ENCODE results near the gene SCFD2.

SCFD2 gene

DNA sequence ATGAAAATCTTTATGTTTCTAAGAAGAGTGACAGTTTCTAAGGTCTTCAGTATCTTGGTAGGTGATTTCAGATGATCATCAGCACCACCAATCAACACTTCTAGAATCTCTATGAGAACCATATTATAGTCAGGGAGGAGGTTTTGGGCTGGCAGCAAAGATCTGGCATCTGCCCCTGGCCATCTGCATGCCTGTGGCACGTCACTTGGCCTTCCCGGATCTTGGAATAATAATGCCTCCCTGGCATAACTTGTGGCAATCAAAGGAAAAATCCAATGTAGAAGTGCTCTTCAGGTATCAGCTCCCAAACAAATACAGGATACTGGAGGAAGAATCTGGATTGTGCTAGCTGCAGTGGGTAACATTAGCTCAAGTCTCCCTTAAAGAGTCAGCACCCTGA, 446.4 kb downstream of the SCFD2 start:
- DNase-seq (ENCODE audit: low read depth) = no peak

DNA sequence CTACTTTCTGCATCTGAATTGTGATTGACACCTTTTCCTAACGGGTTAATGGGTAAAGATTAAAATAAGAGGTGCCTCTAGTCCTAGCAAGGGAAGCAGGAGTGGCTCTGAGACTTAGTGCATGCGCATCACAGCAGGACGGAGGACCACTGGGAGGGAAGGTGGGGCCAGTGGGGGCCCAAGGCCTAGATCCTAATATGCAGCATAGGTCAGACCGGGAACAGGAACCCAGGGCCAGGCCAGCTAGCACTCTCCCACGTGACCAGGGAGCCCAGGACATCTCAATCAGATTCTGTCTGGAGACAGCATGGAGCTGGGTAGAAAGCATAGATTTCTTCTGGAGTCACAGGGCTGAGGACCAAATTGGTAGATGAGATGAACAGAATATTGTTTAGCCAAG, 448.0 kb downstream of the SCFD2 start:
- no peak for DNase-seq (ENCODE audit: low read depth)

DNA sequence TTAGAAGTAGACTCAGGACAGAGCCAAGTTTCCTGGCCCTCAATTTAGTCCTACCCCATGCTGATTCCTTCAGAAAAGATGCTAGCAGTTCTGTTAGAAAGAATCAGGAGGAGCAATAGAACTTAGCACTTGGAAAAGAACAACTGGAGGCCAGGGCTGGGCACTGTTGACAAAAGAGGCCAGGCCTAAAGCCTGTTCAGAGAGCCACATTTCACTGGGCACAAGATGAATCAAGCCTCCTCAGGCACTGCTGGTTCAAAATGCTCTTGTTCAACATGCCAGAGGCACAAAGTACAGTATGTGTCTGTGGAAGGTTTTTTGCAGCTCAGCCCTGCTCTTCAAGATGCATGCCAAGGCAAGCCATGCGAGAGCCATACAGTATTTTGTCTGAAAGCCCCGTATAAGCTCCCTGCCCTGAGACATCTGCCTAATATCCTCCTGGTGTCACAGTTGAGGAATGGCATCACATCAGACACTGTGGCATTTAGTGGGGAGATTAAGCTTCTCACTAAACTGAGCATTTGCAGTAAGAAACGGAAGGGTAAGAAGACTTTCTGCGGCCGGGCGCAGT, 450.0 kb downstream of the SCFD2 start:
- no peak for DNase-seq (ENCODE audit: low read depth)

DNA sequence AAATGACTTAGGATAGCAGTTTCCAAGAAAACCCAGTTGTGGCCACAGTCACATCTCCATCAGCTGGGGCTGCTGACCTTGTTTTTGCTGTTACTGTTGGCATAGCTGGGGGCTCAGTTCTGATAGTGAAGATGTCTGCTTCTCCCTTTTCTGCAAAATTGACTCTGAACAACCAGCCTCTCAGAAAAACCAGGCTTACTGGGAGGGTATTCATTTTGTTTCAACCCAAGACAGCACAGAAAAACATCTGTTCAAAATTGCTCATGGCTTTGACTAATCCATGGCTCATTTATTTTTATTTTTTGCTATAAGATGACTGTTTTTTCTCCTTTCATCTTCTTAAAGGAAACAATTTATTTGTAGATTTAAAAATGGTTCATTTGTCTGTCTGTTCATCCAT, 450.7 kb downstream of the SCFD2 start:
- no peak for DNase-seq (ENCODE audit: low read depth)

DNA sequence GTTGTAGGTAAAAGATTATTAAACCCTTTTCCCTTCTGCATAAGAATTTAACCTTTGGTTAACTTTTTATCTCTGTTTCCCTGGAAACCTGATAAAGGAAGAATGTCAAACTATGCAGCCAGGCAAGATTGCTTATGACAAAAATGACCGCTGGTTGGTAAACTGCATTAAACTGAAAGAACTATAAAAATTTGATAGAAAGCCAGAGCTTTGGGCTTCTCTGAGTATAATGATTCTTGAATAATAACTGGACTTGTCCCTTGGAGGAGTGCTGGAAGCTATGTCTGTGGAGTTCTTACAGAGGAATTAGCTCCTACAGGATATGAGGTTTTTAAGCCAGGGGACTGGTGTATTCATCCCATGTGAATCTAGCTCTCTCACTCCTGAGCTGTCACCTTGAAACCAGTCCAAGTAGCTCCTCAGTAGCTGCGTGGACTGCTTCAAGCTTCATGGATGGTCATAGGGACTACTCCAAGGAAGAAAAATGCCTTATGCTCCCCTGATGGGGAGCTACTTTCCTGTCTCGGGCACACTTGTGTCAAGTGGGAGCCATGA, 451.7 kb downstream of the SCFD2 start:
- DNase-seq (ENCODE audit: low read depth) = no peak

DNA sequence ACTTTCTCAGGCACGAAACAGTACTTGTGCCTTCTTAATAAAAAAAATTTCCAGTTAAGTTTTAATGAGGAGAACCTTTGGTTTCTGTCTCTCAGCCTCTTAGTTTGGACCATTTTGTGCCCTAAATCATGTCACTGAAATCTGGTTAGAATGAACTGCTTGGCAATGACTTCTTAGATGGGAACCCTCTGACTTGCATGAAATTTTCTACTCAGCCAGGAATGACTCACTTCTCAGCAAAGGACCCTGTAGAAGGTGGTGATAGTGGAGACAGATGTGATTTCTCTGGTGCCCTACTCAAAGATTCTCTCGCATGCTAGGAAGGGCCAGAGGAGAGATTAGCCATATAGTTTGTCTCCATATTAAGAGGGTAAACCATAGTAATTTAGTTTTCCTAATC, 453.3 kb downstream of the SCFD2 start:
- no peak for DNase-seq (ENCODE audit: low read depth)

DNA sequence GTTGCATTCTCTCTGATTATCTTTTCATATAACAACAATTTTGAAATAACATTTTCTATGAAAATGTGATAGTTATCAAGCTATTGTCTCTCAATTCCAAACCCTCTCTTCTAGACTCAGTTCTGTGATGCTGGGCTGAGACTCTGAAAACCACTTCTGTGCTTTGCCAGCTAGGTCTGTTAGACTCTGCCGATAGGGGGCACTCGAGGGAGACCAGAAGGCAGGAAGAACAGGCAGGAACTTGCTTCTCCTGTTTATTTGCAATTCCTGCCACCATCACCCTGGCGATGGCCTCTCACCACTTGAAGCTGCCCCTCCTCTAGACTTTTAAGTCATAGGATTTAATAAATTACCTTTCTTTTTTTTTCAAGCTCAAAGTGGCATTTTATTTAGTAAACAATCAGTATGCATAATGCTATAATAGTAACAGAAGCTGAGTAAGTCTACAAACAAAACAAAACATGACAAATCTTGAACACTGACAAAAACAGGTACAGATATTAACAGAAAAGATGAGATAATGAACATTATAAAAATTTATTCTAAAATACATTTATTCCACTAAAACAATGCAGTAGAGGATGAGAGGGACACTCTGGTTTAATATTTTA, 454.1 kb downstream of the SCFD2 start:
- peak; percentile 19 for DNase-seq (ENCODE audit: low read depth)

DNA sequence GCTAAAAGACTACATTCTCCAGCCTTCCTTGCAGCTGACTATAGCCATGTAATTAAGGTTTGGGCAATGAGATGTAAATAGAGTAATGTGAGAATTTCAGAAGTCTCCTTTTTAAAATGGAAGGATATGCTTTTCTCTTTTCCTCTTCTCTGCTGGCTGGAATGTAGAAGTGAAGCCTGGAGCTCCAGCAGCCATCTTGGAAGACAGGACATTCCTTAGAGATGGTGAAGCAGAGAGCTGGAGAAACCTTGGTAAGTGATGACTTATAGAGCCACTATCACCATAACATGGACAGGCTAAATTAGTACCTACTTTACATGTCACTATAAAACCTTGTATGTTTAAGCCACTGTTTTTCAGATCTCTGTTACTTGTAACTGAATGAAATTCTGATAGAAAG, 455.7 kb downstream of the SCFD2 start:
- DNase-seq (ENCODE audit: low read depth) = no peak

DNA sequence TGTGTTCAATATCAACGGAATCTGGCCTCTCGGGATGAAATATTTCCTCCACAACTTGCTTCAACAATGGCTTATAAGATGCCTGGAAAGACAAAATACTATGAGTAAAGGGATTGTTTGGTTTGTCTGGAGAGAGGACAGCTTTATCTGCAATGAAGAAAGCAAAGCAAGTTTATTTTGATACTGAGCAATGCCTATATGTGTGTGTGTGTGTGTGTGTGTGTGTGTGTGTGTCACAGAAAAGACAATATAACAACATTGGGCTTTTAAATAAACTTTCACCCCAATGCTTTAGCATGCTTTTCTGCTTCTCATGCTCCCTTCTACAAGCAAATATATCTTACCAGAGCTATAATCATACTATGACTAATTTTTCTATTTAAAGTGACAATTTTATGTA, 458.4 kb downstream of the SCFD2 start:
- DNase-seq (ENCODE audit: low read depth) = no peak

DNA sequence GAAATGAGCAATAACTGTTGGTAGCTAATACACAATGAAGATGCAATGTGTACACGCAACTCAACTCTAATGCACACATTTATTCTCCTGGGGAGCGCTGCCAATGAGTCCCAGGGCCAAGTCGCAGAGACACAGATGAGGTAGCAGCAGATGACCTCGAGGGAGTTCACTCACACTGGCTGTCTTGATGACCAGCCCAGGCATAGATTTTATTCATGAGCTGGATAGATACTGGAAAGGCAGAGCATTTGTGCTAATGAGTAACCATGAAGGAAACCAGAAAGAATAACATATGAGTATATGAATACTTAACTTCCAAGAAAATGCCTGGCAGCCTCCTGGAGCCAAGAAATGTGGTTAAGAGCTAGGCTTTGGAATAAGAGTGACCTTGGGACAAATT, 461.4 kb downstream of the SCFD2 start:
- no peak for DNase-seq (ENCODE audit: low read depth)

DNA sequence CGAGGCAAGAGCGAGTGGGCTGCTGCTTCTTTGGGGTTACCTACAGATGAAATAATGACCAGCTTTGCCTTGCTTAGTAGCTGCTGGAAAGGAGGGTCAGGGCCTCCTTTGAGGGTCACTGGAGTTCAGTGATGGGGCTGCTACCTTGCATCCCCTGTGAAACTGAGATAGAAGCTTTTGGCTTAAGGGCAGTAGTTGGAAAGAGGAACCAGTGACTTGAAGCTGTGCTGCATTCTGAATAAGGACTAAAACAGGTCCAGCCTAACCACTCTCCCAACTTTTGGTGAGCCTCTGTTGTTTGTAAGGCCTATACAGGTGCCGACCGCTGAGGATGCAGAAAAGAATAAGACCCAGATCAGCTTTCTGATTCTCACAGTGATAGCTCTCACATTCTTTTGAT, 462.6 kb downstream of the SCFD2 start:
- no peak for DNase-seq (ENCODE audit: low read depth)

DNA sequence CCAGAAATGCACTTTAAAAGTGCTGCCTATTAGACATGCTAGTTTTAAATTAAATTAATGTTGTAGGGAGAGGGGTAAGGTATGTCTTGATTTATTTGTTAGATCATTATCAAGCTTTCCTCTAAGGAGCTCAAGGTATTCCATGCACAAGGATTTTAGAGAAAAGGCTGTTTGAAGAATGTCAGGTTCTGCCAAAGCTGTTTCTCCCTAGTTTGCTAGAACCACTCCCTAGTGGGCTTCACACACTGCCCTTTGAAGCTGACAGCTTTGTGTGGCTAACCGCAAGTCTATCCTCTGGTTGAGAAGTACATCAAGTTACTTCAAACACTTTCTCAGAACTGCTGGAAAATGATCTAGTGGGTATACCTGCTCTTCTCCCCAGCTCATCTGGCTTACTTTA, 471.4 kb downstream of the SCFD2 start:
- no peak for DNase-seq (ENCODE audit: low read depth)

DNA sequence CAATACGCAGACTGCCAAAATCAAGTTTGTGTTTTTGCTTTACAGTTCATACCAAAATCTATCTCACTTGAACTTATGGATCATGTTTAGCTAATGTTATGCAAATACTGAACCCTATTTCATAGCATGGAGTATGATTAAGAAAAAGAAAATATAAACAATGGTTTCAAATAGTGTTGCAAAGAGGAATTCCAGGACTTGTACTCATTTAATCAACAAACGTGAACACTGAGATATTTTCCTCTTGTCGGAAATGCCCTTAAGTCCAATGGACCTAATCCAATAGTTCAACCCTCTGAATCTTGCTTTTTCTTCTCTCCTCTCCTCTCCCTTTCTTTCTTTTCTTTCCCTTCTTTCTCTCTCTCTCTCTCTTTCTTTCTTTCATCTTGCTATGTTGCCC, 473.0 kb downstream of the SCFD2 start:
- DNase-seq (ENCODE audit: low read depth) = no peak

DNA sequence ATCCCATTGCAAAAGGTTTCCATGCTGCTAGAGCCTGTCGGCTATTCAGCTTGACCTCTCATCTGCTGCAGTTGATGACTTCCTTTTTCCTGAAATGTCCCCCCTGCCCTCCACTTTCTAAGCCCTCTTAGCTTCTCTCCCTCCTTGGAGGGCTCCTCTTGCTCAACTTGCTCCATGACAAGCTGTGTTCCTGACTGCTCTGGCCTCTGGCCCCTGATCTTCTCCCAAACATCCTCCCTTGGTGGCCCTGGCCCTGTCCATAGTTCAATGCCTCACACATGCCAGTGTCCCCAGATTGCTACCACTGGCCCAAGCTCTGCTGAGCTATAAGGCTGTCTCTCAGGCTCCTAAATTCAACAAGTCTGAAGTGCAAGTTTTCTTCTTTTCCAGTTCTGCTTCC, 474.1 kb downstream of the SCFD2 start:
- DNase-seq (ENCODE audit: low read depth) = no peak

DNA sequence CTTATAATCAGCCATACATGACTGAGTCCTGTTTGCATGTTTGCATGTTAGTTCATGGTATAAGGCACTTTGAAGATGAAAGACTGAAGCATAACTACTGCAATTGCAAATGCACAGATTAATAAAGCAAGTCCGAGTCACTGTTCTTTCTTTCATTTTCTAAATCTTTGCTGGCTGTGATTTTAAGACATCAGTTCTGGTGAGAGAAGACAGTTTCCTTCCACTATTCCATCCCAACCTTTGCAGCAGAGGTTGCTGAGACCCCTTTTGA, 475.4 kb downstream of the SCFD2 start:
- DNase-seq (ENCODE audit: low read depth) = no peak

DNA sequence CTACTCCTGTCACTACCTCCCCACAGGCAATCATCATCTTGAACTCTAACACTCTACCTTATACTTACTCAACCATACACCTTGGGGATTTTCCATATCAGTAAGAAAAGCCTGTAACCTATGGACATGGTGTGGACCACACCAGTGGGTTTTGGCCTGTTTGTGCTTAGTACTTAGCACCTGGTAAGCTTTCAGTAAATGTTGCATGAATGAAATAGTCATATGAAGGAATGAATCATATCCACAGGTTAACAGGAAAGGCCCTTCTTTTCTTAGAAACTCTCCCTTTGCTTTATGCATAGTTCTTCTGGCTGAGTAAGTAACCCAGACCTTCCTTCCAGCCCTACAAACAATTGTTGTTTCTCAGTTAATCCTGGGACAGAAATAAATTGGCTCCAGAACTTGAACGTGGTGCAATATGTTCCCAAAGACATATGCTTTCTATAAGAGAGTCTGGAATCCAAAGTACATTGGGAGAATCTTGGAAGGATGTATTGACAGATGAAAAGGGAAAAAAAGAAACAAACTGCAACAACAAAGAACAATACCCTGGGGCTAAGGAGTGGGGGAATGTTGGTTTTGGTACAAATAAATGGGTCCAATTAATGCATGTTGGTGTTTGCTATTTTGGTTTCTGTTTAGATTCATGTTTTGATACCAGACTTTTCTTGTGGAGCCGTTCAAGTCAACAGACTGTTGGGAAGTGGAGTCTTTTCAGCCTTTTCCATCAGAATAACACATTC, 475.9 kb downstream of the SCFD2 start:
- no peak for DNase-seq (ENCODE audit: low read depth)

DNA sequence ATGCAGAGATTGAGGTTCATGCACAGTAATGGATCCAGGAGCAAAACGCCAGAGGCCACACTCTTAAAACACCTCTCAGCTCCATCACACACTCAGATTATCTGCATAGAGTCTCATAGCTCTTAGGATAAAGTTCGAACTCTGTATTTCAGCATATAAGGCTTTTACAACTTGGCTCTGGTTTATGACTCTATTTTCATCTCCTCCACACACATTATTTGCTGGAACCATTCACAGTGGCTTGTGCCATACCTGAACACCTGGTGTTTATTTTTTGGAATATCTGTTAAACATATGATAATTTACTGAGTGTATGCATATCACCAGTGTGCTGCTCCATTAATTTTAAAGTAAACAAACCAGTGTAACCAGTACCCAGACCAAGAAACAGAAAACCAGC, 476.5 kb downstream of the SCFD2 start:
- no peak for DNase-seq (ENCODE audit: low read depth)

DNA sequence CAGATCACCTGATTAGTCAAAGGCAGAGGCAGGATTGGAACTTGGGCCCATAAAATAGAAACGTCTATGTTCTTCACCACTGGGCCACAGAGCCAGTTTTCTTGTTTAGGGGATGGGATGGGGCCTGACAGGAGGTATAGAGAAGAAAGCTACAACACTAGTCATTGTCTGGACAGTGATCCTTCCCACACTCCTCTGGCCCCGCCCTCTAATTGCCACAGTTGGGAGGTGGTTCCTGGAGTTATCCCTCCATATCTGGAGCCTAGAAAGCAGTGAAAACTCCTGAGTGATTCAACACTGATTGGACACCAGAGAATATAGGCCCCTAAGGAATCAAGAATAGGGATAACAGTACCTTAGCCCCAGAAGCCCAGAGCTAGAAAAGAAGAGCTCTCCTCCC, 480.9 kb downstream of the SCFD2 start:
- no peak for DNase-seq (ENCODE audit: low read depth)

DNA sequence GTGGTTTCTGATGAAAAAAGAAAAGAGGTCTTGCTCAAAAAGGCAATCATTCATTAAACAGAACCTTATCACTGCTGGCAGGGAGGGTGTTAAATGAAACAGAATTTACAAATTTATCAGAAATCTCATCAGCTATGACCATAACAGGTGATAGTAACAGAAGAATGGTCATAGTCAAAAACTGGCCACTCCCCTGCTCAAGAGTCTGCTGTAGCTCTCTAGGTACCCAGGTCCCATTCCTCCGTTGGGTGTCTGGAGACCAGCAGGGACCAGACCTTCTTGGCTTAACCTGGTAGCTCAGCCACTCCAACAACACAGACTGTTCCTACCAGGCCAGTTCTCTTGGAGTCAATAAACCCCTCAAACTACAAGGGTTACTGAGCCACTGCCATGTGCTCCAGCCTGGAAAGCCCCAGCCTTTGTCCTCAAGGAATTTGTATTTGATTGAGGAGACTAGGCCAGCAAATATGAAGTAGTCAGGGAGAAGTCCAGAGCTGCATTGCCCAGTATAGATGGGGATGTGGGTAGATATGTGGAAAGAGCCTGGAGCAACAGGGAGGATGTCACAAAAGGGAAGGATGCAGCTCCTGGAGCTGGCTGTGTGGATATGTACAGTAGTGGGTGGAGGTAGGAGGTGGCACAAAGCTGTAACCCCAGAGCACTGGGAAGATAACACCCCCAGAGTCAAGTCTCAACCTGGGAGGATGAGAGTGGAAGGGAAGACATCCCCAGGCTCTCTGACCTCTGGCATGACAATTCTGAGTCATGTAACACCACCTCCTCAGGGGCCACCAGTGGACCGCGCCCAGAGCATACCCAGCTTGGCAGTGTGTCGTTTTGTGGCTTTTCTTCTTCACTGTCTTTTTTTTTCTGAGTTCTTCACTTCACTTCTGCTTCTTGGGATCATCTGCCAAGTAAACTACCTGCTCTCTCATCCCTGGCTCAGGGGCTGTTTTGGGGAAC, 481.9 kb downstream of the SCFD2 start:
- no peak for DNase-seq (ENCODE audit: low read depth)

DNA sequence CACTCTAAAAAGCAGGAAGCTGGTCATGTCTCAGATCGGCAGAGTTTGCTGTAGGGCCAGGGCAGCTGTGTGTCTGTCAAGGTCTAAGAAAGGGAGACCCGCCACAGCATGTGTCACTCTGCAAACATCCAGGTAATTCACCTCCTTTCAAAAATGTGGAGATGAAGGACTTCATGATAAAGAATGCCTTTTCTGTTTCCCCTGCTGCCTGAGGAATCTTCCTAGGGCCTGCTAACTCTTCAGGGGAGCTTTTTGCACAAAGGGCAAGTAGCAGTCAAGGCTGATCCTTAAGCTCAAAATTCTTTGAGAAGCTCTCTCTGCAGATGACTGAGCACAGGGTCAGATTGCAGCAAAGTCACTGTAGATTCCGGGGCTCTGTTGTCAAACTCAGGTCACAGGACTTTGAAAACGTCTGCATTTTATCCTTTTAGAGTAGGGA, 482.7 kb downstream of the SCFD2 start:
- DNase-seq (ENCODE audit: low read depth) = no peak

DNA sequence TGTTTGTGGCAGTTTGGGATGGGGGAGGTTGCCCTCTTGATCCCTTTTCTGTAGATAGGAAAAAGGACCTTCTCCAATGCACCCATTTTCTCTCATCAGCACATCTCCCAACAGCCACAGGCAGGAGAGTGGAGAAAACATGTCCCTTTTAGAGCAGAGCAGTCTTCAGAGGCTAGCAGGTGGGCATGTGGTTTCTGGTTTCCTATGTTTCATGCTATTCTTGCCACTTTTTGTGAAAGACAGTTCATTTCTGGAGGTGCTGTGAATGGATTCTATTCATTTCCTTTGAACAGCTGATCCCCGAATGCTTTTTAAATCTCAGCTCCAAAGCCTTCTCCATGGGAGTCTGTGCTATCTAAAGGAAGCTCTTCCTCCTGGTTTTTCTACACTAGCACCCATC, 484.9 kb downstream of the SCFD2 start:
- DNase-seq (ENCODE audit: low read depth) = no peak

DNA sequence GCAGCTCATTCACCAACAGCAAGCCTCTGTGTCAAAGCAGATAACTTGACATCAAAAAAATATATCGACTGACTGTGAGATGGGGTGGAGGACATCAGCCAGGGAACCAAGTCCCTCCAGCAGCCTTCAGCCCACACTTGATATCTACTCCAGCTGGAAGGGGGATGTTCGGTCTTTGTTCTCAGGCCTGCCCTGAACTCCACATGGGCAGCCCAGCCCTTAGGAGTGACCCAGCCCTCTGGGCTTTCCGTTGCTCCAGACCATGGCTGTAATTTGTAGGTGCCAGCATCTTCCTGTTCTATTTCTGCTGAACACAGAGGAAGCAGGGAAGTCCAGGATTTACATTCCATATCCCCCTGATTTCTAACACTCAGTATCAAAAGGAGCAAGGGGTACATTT, 486.4 kb downstream of the SCFD2 start:
- no peak for DNase-seq (ENCODE audit: low read depth)

DNA sequence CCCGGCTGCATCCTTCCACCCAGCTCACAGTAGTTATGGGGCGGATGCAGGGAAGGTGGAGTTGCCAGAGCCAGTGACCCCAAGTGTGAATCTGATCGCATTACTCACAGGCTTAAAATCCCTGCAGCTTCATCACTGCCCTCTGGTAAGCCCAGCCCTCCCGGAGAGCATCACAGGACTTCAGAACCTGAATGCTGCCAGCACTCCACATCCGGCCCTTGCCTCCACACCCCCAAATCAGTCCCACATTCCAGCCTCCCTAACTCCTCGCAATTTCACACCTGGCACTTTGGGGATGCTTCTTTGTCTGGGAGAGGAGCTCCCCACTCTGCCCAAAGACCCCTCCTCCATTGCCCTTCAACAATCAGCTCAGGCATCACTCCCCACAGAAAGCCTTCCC, 488.2 kb downstream of the SCFD2 start:
- no peak for DNase-seq (ENCODE audit: low read depth)
